Uterus (tissue), 2 donors: Measurements from ENCODE around the gene ZBTB2.

Experiments used
- CTCF ChIP-seq, 4 experiments: fragments of 200-600 bp in 2 of 4; fragments of 450-650 bp in 2 of 4; sonication (generic) in 2 of 4; IDR thresholded peaks; one replicate each; pipeline ENCODE4 v1.5.1; 2016 to 2019; ENCODE audit warnings: antibody characterized with exemption in 4 of 4, mild to moderate bottlenecking in 2 of 4, moderate library complexity in 1 of 4
- POLR2A ChIP-seq, 2 donors: fragments of 450-650 bp; IDR thresholded peaks; one replicate each; pipeline ENCODE4 v1.6.1; 2016; ENCODE audit warnings: antibody characterized with exemption in 2 of 2, mild to moderate bottlenecking in 1 of 2, moderate library complexity in 1 of 2

DNA sequence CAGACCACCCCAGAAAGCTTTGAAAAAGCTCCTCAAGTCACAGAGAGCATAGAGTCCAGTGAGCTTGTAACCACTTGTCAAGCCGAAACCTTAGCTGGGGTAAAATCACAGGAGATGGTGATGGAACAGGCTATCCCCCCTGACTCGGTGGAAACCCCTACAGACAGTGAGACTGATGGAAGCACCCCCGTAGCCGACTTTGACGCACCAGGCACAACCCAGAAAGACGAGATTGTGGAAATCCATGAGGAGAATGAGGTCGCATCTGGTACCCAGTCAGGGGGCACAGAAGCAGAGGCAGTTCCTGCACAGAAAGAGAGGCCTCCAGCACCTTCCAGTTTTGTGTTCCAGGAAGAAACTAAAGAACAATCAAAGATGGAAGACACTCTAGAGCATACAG, 39.6 kb downstream of the ZBTB2 start:
- TF ChIP-seq CTCF (IDR thresholded peaks at IDR 0.05), result no peak
- no peak for TF ChIP-seq POLR2A (IDR thresholded peaks at IDR 0.05)
